Type B pancreatic cell (in vitro differentiated cells): Measurements from ENCODE around the gene APLP2. TPM values are rescaled to one million over a fixed set of nuclear protein-coding genes. Genes with fewer than 3 reads are reported as not detected.
A peak's percentile ranks its signal among the peaks of the same experiment; 100 is the strongest.

ENCODE experiments used
- DNase-seq: peaks from one replicate; pipeline ENCODE4 v3.0.0; 2021; ENCODE audit warnings: mixed read lengths; ENCODE audit not compliant: unreplicated experiment; ENCODE audit errors: extremely low spot score
- H3K27ac Mint-ChIP-seq: 2 replicates; pipeline ENCODE4 v1.8.0; 2021; ENCODE audit warnings: mild to moderate bottlenecking, mixed read lengths
- H3K27me3 Mint-ChIP-seq: 2 replicates; pipeline ENCODE4 v1.8.0; 2021; ENCODE audit warnings: mixed read lengths
- H3K36me3 Mint-ChIP-seq: 2 replicates; pipeline ENCODE4 v1.8.0; 2021; ENCODE audit warnings: mixed read lengths
- H3K4me1 Mint-ChIP-seq: one replicate; pipeline ENCODE4 v1.8.0; 2021; ENCODE audit warnings: mixed read lengths; ENCODE audit not compliant: unreplicated experiment
- H3K4me3 Mint-ChIP-seq: 2 replicates; pipeline ENCODE4 v1.8.0; 2021; ENCODE audit warnings: mild to moderate bottlenecking, mixed read lengths
- H3K9me3 Mint-ChIP-seq: 2 replicates; pipeline ENCODE4 v1.8.0; 2021; ENCODE audit warnings: mixed read lengths
- CTCF ChIP-seq: fragments of 200-600 bp; sonication (generic); conservative IDR thresholded peaks from 2 replicates; pipeline ENCODE4 v1.5.0; 2021; ENCODE audit warnings: antibody characterized with exemption, mild to moderate bottlenecking
- total RNA-seq: library from RNA; stranded (reverse); gene quantifications from 2 replicates; pipeline ENCODE4 v1.2.1, GENCODE V29; 2021; ENCODE audit warnings: low replicate concordance

Gene APLP2
- total RNA-seq, 1 donor from 2014 or later: 207 TPM

GRCh38 chr11:130034236-130034635 lies 35.5 kb upstream of the APLP2 start:
- no peak for TF ChIP-seq CTCF
- Mint-ChIP-seq H3K9me3 (no peaks in the 10 kb centered on the region), H3K4me3 (no peak overlapping the region), H3K4me1 (peaks cover 1% of the 10 kb centered on the region), H3K27me3 (no peaks in the 10 kb centered on the region), H3K36me3 (no peaks in the 10 kb centered on the region), H3K27ac (no peak overlapping the region)
- no peak for DNase-seq

- H3K4me3 Mint-ChIP-seq: no peak overlapping the region
- H3K9me3 Mint-ChIP-seq: no peaks in the 10 kb centered on the region
- H3K36me3 Mint-ChIP-seq: no peaks in the 10 kb centered on the region
- H3K27ac Mint-ChIP-seq: no peak overlapping the region
- H3K27me3 Mint-ChIP-seq: no peaks in the 10 kb centered on the region
- DNase-seq: no peak
- TF ChIP-seq CTCF: no peak
- no peaks in the 10 kb centered on the region for H3K4me1 Mint-ChIP-seq
These were observed 32.6 kb upstream of the APLP2 start for GRCh38 chr11:130037058-130037457.

- Mint-ChIP-seq H3K27ac (no peak overlapping the region), H3K4me1 (no peaks in the 10 kb centered on the region), H3K36me3 (no peaks in the 10 kb centered on the region), H3K9me3 (no peaks in the 10 kb centered on the region), H3K4me3 (no peak overlapping the region), H3K27me3 (no peaks in the 10 kb centered on the region)
- no peak for DNase-seq
- no peak for TF ChIP-seq CTCF
These were observed 31.7 kb upstream of the APLP2 start for GRCh38 chr11:130037881-130038585.

- Mint-ChIP-seq H3K4me1 (peaks cover 6% of the 10 kb centered on the region), H3K27ac (no peak overlapping the region), H3K9me3 (no peaks in the 10 kb centered on the region), H3K27me3 (no peaks in the 10 kb centered on the region), H3K36me3 (no peaks in the 10 kb centered on the region), H3K4me3 (no peak overlapping the region)
- DNase-seq: no peak
- TF ChIP-seq CTCF: no peak
These were observed 29.3 kb upstream of the APLP2 start for GRCh38 chr11:130040281-130040940.

GRCh38 chr11:130042093-130042591 lies 27.6 kb upstream of the APLP2 start:
- peak overlapping the region; percentile 70 for H3K27ac Mint-ChIP-seq
- H3K36me3 Mint-ChIP-seq: no peaks in the 10 kb centered on the region
- no peak overlapping the region for H3K4me3 Mint-ChIP-seq
- no peaks in the 10 kb centered on the region for H3K27me3 Mint-ChIP-seq
- peaks cover 6% of the 10 kb centered on the region for H3K4me1 Mint-ChIP-seq
- no peak for DNase-seq
- H3K9me3 Mint-ChIP-seq: no peaks in the 10 kb centered on the region
- TF ChIP-seq CTCF: no peak
